Effector memory CD8-positive, alpha-beta T cell (primary cell): Measurements from ENCODE around the gene EXOC1.

Experiments used
- ATAC-seq: fragments of 150-1000 bp; cut with Tn5 transposase; replicated peaks from 2 replicates; pipeline ENCODE4 v1.10.0; 2021; ENCODE audit warnings: mild to moderate bottlenecking, moderate library complexity
- DNase-seq, 3 experiments: peaks; one replicate each; pipeline ENCODE4 v3.0.0; 2021
- H3K27ac Mint-ChIP-seq, 2 donors: one replicate each; pipeline ENCODE4 v1.8.0; 2022; ENCODE audit warnings: mild to moderate bottlenecking in 2 of 2, mixed read lengths in 2 of 2, moderate library complexity in 2 of 2
- H3K27me3 Mint-ChIP-seq, 2 donors: one replicate each; pipeline ENCODE4 v1.8.0; 2022; ENCODE audit warnings: mixed read lengths in 2 of 2
- H3K36me3 Mint-ChIP-seq: one replicate; pipeline ENCODE4 v1.8.0; 2022; ENCODE audit warnings: mild to moderate bottlenecking, moderate library complexity, mixed read lengths; ENCODE audit not compliant: insufficient read depth
- H3K4me1 Mint-ChIP-seq, 2 donors: one replicate each; pipeline ENCODE4 v1.8.0; 2022; ENCODE audit warnings: low read depth in 2 of 2, mixed read lengths in 2 of 2
- H3K4me3 Mint-ChIP-seq, 2 donors: one replicate each; pipeline ENCODE4 v1.8.0; 2022; ENCODE audit warnings: mild to moderate bottlenecking in 2 of 2, mixed read lengths in 2 of 2, moderate library complexity in 2 of 2
- H3K9me3 Mint-ChIP-seq, 2 donors: one replicate each; pipeline ENCODE4 v1.8.0; 2022; ENCODE audit warnings: mixed read lengths in 2 of 2

EXOC1 gene

GRCh38 chr4:55896622-55897021 lies 43.2 kb downstream of the EXOC1 start:
- H3K9me3 Mint-ChIP-seq: no peaks in the 10 kb centered on the region
- peaks cover 74% of the 10 kb centered on the region for H3K36me3 Mint-ChIP-seq
- H3K27me3 Mint-ChIP-seq: no peaks in the 10 kb centered on the region
- DNase-seq: no peak
- peak overlapping the region in 1 of 2 donors; percentile 19 for H3K27ac Mint-ChIP-seq
- no peak for ATAC-seq
- no peak overlapping the region for H3K4me3 Mint-ChIP-seq
- H3K4me1 Mint-ChIP-seq: peaks cover 1 to 4% of the 10 kb centered on the region in 2 donors

- DNase-seq: no peak
Measured at GRCh38 chr4:55902677-55903076, 49.2 kb downstream of the EXOC1 start.

GRCh38 chr4:55903577-55903976 lies 50.1 kb downstream of the EXOC1 start:
- H3K4me1 Mint-ChIP-seq: peaks cover 0 to 13% of the 10 kb centered on the region in 2 donors
- H3K4me3 Mint-ChIP-seq: no peak overlapping the region
- DNase-seq (no peak), ATAC-seq (no peak)
- H3K27me3 Mint-ChIP-seq: no peaks in the 10 kb centered on the region
- H3K36me3 Mint-ChIP-seq: peaks cover 33% of the 10 kb centered on the region
- H3K9me3 Mint-ChIP-seq: no peaks in the 10 kb centered on the region
- H3K27ac Mint-ChIP-seq: peak overlapping the region in 1 of 2 donors; percentile 27

More at GRCh38 chr4:55902677-55903076, 49.2 kb downstream of the EXOC1 start:
- Mint-ChIP-seq H3K27me3 (no peaks in the 10 kb centered on the region), H3K27ac (peak overlapping the region; percentile 7 to 27), H3K36me3 (peaks cover 35% of the 10 kb centered on the region), H3K4me1 (peaks cover 0 to 13% of the 10 kb centered on the region in 2 donors), H3K4me3 (no peak overlapping the region), H3K9me3 (no peaks in the 10 kb centered on the region)
- ATAC-seq: no peak

- H3K27me3 Mint-ChIP-seq: no peaks in the 10 kb centered on the region
- peaks cover 24% of the 10 kb centered on the region for H3K36me3 Mint-ChIP-seq
- H3K27ac Mint-ChIP-seq: peak overlapping the region in 1 of 2 donors; percentile 73
- no peak overlapping the region for H3K4me3 Mint-ChIP-seq
- H3K4me1 Mint-ChIP-seq: peaks cover 0 to 13% of the 10 kb centered on the region in 2 donors
- H3K9me3 Mint-ChIP-seq: no peaks in the 10 kb centered on the region
- ATAC-seq (no peak), DNase-seq (no peak)
Measured at GRCh38 chr4:55904576-55904975, 51.1 kb downstream of the EXOC1 start.

GRCh38 chr4:55906323-55906722 lies 52.9 kb downstream of the EXOC1 start:
- Mint-ChIP-seq H3K4me1 (peaks cover 0 to 13% of the 10 kb centered on the region in 2 donors), H3K27ac (peak overlapping the region in 1 of 2 donors; percentile 12), H3K27me3 (no peaks in the 10 kb centered on the region), H3K9me3 (no peaks in the 10 kb centered on the region), H3K36me3 (peaks cover 9% of the 10 kb centered on the region), H3K4me3 (peak overlapping the region in 1 of 2 donors; percentile 82)
- DNase-seq (no peak), ATAC-seq (no peak)

GRCh38 chr4:55906989-55907388 lies 53.5 kb downstream of the EXOC1 start:
- H3K27ac Mint-ChIP-seq: peak overlapping the region; percentile 57 to 72
- ATAC-seq: no peak

GRCh38 chr4:55907469-55907868 lies 54.0 kb downstream of the EXOC1 start:
- Mint-ChIP-seq H3K27ac (peak overlapping the region; percentile 57 to 72), H3K9me3 (no peaks in the 10 kb centered on the region), H3K4me1 (peaks cover 0 to 13% of the 10 kb centered on the region in 2 donors), H3K27me3 (no peaks in the 10 kb centered on the region), H3K36me3 (peaks cover 3% of the 10 kb centered on the region), H3K4me3 (peak overlapping the region; percentile 51 to 82)
- ATAC-seq (no peak), DNase-seq (no peak)

More at GRCh38 chr4:55906989-55907388, 53.5 kb downstream of the EXOC1 start:
- Mint-ChIP-seq H3K9me3 (no peaks in the 10 kb centered on the region), H3K4me1 (peaks cover 0 to 13% of the 10 kb centered on the region in 2 donors), H3K4me3 (peak overlapping the region; percentile 51 to 82), H3K27me3 (no peaks in the 10 kb centered on the region), H3K36me3 (peaks cover 5% of the 10 kb centered on the region)
- no peak for DNase-seq

- Mint-ChIP-seq H3K9me3 (no peaks in the 10 kb centered on the region), H3K27me3 (no peaks in the 10 kb centered on the region), H3K36me3 (no peaks in the 10 kb centered on the region), H3K4me1 (peaks cover 0 to 11% of the 10 kb centered on the region in 2 donors), H3K27ac (no peak overlapping the region), H3K4me3 (no peak overlapping the region)
- DNase-seq (no peak), ATAC-seq (no peak)
Measured at GRCh38 chr4:55910140-55910539, 56.7 kb downstream of the EXOC1 start.

GRCh38 chr4:55912249-55912648 lies 58.8 kb downstream of the EXOC1 start:
- H3K27me3 Mint-ChIP-seq: no peaks in the 10 kb centered on the region

GRCh38 chr4:55920571-55920970 lies 67.1 kb downstream of the EXOC1 start:
- H3K36me3 Mint-ChIP-seq: no peaks in the 10 kb centered on the region
- H3K27ac Mint-ChIP-seq: no peak overlapping the region
- no peak overlapping the region for H3K4me3 Mint-ChIP-seq
- DNase-seq: no peak
- no peaks in the 10 kb centered on the region for H3K9me3 Mint-ChIP-seq
- H3K27me3 Mint-ChIP-seq: peaks cover 0 to 9% of the 10 kb centered on the region in 2 donors
- no peak for ATAC-seq
- H3K4me1 Mint-ChIP-seq: no peaks in the 10 kb centered on the region

More at GRCh38 chr4:55912249-55912648, 58.8 kb downstream of the EXOC1 start:
- Mint-ChIP-seq H3K4me3 (no peak overlapping the region), H3K27ac (no peak overlapping the region), H3K9me3 (no peaks in the 10 kb centered on the region), H3K4me1 (peaks cover 0 to 5% of the 10 kb centered on the region in 2 donors), H3K36me3 (no peaks in the 10 kb centered on the region)
- ATAC-seq (no peak), DNase-seq (no peak)

- Mint-ChIP-seq H3K27me3 (peaks cover 0 to 9% of the 10 kb centered on the region in 2 donors), H3K4me1 (no peaks in the 10 kb centered on the region), H3K36me3 (no peaks in the 10 kb centered on the region), H3K27ac (no peak overlapping the region), H3K9me3 (no peaks in the 10 kb centered on the region), H3K4me3 (no peak overlapping the region)
- ATAC-seq: no peak
- no peak for DNase-seq
Measured at GRCh38 chr4:55921093-55921492, 67.6 kb downstream of the EXOC1 start.

GRCh38 chr4:55925241-55925640 lies 71.8 kb downstream of the EXOC1 start:
- no peaks in the 10 kb centered on the region for H3K4me1 Mint-ChIP-seq
- H3K4me3 Mint-ChIP-seq: no peak overlapping the region
- no peaks in the 10 kb centered on the region for H3K36me3 Mint-ChIP-seq
- ATAC-seq (no peak), DNase-seq (no peak)
- H3K27ac Mint-ChIP-seq: no peak overlapping the region
- H3K27me3 Mint-ChIP-seq: no peaks in the 10 kb centered on the region
- no peaks in the 10 kb centered on the region for H3K9me3 Mint-ChIP-seq

GRCh38 chr4:55926610-55927009 lies 73.2 kb downstream of the EXOC1 start:
- no peaks in the 10 kb centered on the region for H3K36me3 Mint-ChIP-seq
- H3K27ac Mint-ChIP-seq: no peak overlapping the region
- no peaks in the 10 kb centered on the region for H3K9me3 Mint-ChIP-seq
- DNase-seq: no peak
- no peak overlapping the region for H3K4me3 Mint-ChIP-seq
- no peak for ATAC-seq
- no peaks in the 10 kb centered on the region for H3K27me3 Mint-ChIP-seq
- no peaks in the 10 kb centered on the region for H3K4me1 Mint-ChIP-seq

- Mint-ChIP-seq H3K27ac (no peak overlapping the region), H3K9me3 (no peaks in the 10 kb centered on the region), H3K36me3 (no peaks in the 10 kb centered on the region), H3K27me3 (no peaks in the 10 kb centered on the region), H3K4me3 (no peak overlapping the region), H3K4me1 (no peaks in the 10 kb centered on the region)
- no peak for DNase-seq
- ATAC-seq: no peak
Measured at GRCh38 chr4:55927803-55928437, 74.5 kb downstream of the EXOC1 start.
